SK-N-MC (cell line): ENCODE measurements around the gene HOXA6.

ENCODE experiments used
- EZH2 ChIP-seq: fragments of 200-600 bp; sonication (generic); IDR thresholded peaks from one replicate; pipeline ENCODE4 v1.6.1; 2017; ENCODE audit warnings: antibody characterized with exemption
- POLR2AphosphoS5 ChIP-seq: IDR thresholded peaks from 2 replicates; pipeline ENCODE4 v1.6.1; 2012; ENCODE audit warnings: mild to moderate bottlenecking, low read depth, low read length, borderline replicate concordance

- no peak for TF ChIP-seq POLR2AphosphoS5
- TF ChIP-seq EZH2: no peak
Observed at GRCh38 chr7:27141923-27142579, 5.5 kb downstream of the HOXA6 start.
